ENCODE results near the gene FNDC10. TPM values are rescaled to one million over a fixed set of nuclear protein-coding genes. Genes with fewer than 3 reads are reported as not detected.

FNDC10 gene
- total RNA-seq, 4 donors from 2014 or later: 9.0 to 26.2 (median 24.5) TPM

DNA sequence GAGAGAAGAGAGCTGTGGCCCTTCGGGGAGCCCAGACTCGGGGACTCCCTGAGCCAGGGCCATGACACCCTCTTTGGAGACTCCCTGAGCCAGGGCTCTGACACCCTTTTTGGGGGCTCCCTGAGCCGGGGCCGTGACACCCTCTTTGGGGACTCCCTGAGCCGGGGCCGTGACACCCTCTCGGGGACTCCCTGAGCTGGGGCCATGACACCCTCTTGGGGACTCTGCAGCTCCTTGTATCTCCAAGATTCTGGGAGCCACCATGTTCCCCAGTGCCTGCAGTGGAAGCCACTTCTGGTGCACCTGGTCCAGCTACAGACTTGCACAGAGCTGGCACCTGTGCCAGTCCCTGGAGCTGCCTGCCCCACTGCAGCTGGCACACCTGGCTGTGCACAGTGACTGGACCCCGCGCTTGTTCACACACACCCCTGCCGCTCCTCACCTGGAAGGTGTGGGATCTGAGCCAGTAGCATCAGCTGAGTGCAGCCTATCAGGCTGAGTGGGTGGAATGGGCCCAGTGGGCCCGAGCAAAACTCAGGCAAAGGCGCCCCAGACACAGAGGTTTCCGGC is 21.5 kb downstream of the FNDC10 start:
- WGBS: 91% methylated on average over 10 of the region's 13 CpGs
- no peak overlapping the region for H3K27ac ChIP-seq
- TF ChIP-seq POLR2AphosphoS5 (IDR thresholded peaks at IDR 0.05): no peak
- no peaks in the 10 kb centered on the region for H3K9me3 ChIP-seq
- no peak overlapping the region for H3K4me3 ChIP-seq
- peaks cover 4% of the 10 kb centered on the region for H3K27me3 ChIP-seq
- peaks cover 14% of the 10 kb centered on the region for H3K4me1 ChIP-seq
- DNase-seq (ENCODE audit: low spot score in 2 of 2): no peak
- no peaks in the 10 kb centered on the region for H3K36me3 ChIP-seq

- Histone ChIP-seq H3K36me3 (no peaks in the 10 kb centered on the region), H3K9me3 (no peaks in the 10 kb centered on the region), H3K27me3 (peaks cover 4% of the 10 kb centered on the region), H3K4me3 (no peak overlapping the region), H3K4me1 (peaks cover 23% of the 10 kb centered on the region), H3K27ac (no peak overlapping the region)
- DNase-seq (ENCODE audit: low spot score in 2 of 2): no peak
- WGBS: 48% methylated on average over 4 of the region's 10 CpGs
- TF ChIP-seq EP300 (IDR thresholded peaks at IDR 0.05) (no peak), POLR2A (IDR thresholded peaks at IDR 0.05) (no peak)
Observed at GRCh38 chr1:1577367-1578011, 22.4 kb downstream of the FNDC10 start.

DNA sequence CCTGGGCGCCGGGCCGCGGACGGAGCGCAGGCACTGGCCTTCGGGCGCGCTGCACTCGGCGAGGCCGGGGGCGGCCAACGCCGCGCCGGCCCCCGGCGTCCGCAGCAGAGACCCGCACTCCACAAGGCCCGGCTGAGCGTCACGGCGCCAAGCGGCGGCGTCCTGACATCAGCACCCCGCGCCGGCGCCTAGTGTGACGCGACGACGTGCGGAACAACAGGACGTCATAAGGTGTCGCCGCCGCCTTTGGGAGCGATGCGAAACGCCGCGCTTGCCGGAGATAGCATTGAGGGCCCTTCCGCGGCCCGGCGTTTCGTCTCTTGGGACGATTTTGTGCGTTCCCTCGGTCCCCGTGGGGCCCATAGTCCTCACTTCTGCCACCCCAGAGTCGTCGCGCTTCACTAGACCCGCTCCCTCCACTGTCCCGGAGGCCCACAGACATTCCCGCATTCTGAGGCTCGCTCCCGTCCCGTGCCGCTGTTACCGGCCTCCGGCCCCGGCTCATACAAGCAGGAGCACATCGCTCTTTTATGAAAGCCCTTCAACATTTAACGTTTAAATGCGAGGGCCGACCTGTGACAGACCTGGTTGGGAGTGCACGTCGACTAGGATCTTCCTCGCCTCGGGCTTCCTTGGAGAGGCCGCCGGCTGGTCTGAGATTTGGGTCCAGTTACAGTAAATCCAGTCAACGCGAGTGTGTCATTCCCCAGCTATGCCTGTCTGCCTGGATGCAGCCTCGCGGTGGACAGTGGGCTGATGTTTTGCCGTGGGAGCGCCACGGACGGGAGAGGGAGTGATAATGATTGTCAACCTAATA is 25.0 kb downstream of the FNDC10 start, which contains the start of gene SSU72:
Gene SSU72, minus strand, starts transcription at position 143 of the 817 bp plus-strand sequence. CDS start 306 bp downstream, outside the sequence.
- Histone ChIP-seq H3K27me3 (no peaks in the 10 kb centered on the region), H3K4me3 (peak within 1 kb of the TSS; percentile 70), H3K4me1 (peaks cover 43% of the 10 kb centered on the region), H3K36me3 (no peaks in the 10 kb centered on the region), H3K27ac (peak within 1 kb of the TSS; percentile 98), H3K9me3 (no peaks in the 10 kb centered on the region)
- TF ChIP-seq POLR2AphosphoS5 (IDR thresholded peaks at IDR 0.05) (peak; percentile 97 to 98 (median 98)), POLR2A (IDR thresholded peaks at IDR 0.05) (peak in 1 of 2 donors; percentile 90), EP300 (IDR thresholded peaks at IDR 0.05) (no peak)
- TF ChIP-seq, protein P1, sequence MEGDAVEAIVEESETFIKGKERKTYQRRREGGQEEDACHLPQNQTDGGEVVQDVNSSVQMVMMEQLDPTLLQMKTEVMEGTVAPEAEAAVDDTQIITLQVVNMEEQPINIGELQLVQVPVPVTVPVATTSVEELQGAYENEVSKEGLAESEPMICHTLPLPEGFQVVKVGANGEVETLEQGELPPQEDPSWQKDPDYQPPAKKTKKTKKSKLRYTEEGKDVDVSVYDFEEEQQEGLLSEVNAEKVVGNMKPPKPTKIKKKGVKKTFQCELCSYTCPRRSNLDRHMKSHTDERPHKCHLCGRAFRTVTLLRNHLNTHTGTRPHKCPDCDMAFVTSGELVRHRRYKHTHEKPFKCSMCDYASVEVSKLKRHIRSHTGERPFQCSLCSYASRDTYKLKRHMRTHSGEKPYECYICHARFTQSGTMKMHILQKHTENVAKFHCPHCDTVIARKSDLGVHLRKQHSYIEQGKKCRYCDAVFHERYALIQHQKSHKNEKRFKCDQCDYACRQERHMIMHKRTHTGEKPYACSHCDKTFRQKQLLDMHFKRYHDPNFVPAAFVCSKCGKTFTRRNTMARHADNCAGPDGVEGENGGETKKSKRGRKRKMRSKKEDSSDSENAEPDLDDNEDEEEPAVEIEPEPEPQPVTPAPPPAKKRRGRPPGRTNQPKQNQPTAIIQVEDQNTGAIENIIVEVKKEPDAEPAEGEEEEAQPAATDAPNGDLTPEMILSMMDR (IDR thresholded peaks at IDR 0.05): peak in 1 of 2 donors; percentile 6
- peak; percentile 96 to 99 for DNase-seq (ENCODE audit: low spot score in 2 of 2)
- WGBS: under 1% methylated on average over 13 of the region's 87 CpGs

DNA sequence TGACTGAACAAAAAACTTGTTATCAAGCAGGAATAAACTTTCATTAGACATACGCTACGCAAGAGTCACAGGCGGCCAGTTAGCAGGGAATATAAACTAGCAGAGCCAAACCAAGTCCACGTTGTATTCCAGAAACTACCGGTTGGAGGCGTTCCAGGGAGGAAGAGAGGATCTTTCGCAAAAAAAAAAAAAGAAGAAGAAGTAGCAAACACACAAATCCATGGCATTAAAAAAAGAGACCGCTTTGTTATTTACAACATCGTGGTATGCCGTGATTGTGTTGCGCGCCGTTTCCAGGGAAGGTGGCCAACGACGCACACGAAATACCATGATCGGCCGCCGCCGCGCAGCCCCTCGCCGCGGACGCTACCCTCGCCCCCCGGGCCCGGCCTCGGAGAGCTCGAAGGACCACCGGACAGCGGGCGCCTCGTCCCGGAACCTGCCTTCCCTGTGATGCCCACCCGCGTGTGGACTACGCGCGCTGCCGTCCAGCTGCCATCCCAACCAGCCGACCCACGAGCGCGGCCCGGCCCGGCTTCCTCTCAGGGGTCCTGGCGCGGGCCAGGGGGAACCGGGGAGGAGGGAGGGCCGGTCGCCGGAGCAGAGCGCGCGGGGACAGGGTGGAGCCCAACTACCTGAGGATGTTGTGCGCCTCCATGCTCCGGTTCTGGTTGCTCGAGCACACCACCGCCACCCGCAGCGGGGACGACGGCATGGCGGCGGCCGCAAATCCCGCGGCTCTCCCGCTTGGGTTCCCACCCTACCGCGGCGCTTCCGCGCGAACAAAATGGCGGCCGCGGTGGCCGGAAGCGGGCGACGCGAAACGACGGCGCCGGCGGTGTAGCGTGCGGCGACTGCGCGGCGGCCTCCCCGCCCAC is 25.9 kb downstream of the FNDC10 start:
- WGBS: under 1% methylated on average over 41 of the region's 96 CpGs
- H3K4me1 ChIP-seq: peaks cover 52% of the 10 kb centered on the region
- peak overlapping the region; percentile 98 for H3K27ac ChIP-seq
- no peaks in the 10 kb centered on the region for H3K9me3 ChIP-seq
- H3K27me3 ChIP-seq: no peaks in the 10 kb centered on the region
- DNase-seq (ENCODE audit: low spot score in 2 of 2): no peak
- peak overlapping the region; percentile 70 for H3K4me3 ChIP-seq
- no peaks in the 10 kb centered on the region for H3K36me3 ChIP-seq
- TF ChIP-seq POLR2A (IDR thresholded peaks at IDR 0.05) (no peak), POLR2AphosphoS5 (IDR thresholded peaks at IDR 0.05) (peak in 2 of 3 donors; percentile 48 to 74)

DNA sequence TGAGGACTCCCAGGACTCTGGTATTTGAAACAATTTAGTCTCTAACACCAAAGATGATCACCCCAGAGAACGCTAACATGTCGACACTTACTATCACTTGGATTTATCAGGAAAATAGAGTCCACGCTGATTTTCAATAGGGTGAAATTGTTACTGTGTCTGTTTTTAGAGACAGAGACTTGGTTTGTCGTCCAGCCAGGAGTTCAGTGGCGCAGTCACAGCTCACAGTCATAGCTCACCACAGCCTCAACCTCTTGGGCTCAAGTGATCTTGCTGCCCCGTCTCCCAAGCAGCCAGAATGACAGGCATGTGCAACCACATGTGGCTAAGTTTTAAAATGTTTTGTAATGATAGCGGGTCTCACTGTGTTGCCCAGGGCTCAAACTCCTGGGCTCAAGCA is 30.6 kb downstream of the FNDC10 start:
- peaks cover 68% of the 10 kb centered on the region for H3K4me1 ChIP-seq
- H3K9me3 ChIP-seq: no peaks in the 10 kb centered on the region
- H3K27me3 ChIP-seq: no peaks in the 10 kb centered on the region
- peaks cover 16% of the 10 kb centered on the region for H3K36me3 ChIP-seq
- 83% methylated on average over 6 of the region's 7 CpGs for WGBS
- H3K27ac ChIP-seq: no peak overlapping the region
- TF ChIP-seq POLR2A (IDR thresholded peaks at IDR 0.05): no peak
- no peak for TF ChIP-seq EP300 (IDR thresholded peaks at IDR 0.05)
- TF ChIP-seq, protein P1 (IDR thresholded peaks at IDR 0.05): no peak
- no peak for TF ChIP-seq POLR2AphosphoS5 (IDR thresholded peaks at IDR 0.05)
- DNase-seq (ENCODE audit: low spot score in 2 of 2): no peak
- H3K4me3 ChIP-seq: no peak overlapping the region

DNA sequence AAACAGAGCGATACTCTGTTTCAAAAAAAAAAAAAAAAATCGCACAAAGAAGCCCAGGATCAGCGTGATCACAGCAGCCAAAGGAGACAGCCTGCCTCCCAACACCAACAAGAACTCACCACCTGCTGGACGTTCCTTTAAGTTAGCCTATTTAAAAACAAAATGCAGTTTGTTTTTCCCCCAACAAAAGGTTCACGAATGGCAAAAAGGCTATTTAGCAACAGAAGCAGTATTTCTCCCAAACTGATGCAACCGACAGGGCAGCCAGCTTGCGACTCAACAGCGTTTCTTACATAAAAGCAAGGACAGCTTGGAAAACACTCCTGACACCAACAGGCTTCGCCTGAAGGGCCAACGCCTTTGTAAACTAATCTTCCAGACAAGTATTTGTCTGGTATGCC is 32.0 kb downstream of the FNDC10 start:
- Histone ChIP-seq H3K27me3 (no peaks in the 10 kb centered on the region), H3K4me1 (peaks cover 60% of the 10 kb centered on the region), H3K27ac (no peak overlapping the region), H3K9me3 (no peaks in the 10 kb centered on the region), H3K4me3 (no peak overlapping the region), H3K36me3 (peaks cover 31% of the 10 kb centered on the region)
- TF ChIP-seq POLR2A (IDR thresholded peaks at IDR 0.05) (no peak), POLR2AphosphoS5 (IDR thresholded peaks at IDR 0.05) (no peak), EP300 (IDR thresholded peaks at IDR 0.05) (no peak)
- TF ChIP-seq, protein P1 (IDR thresholded peaks at IDR 0.05): no peak
- WGBS: 74% methylated on average over 10 of the region's 10 CpGs
- DNase-seq (ENCODE audit: low spot score in 2 of 2): no peak

Measured in suprapubic skin (tissue), 4 donors.